ENCODE data around the gene FBXL13. TPM values are rescaled to one million over a fixed set of nuclear protein-coding genes. Genes with fewer than 3 reads are reported as not detected.
"Not testable (repeated sequence)": the region's sequence is repeated elsewhere in the genome, so short reads cannot be mapped to it uniquely, and the experiment has no call there.

The FBXL13 gene
- total and polyA plus RNA-seq, 8 donors: 2.2 to 5.7 (median 4.7) TPM

GRCh38 chr7:102979670-102980069, 94.9 kb downstream of the FBXL13 start:
- no peak for DNase-seq
- Histone ChIP-seq H3K9me3 (peaks cover 0 to 3% of the 10 kb centered on the region in 2 donors), H3K27me3 (no peaks in the 10 kb centered on the region), H3K27ac (no peak overlapping the region), H3K36me3 (no peaks in the 10 kb centered on the region), H3K4me1 (no peaks in the 10 kb centered on the region), H3K4me3 (no peak overlapping the region)
- TF ChIP-seq CTCF (IDR thresholded peaks at IDR 0.05): no peak
- ATAC-seq: no peak
- intact Hi-C loops (cut with DNase I): no loop called here

- peaks cover 0 to 3% of the 10 kb centered on the region in 2 donors for H3K9me3 ChIP-seq
- DNase-seq (peak in 2 of 4 donors; percentile 66 to 71), ATAC-seq (no peak)
- H3K4me3 ChIP-seq: no peak overlapping the region
- H3K36me3 ChIP-seq: no peaks in the 10 kb centered on the region
- intact Hi-C loops (cut with DNase I): no loop called here
- TF ChIP-seq CTCF (IDR thresholded peaks at IDR 0.05): no peak
- H3K27ac ChIP-seq: no peak overlapping the region
- H3K4me1 ChIP-seq: no peaks in the 10 kb centered on the region
- H3K27me3 ChIP-seq: no peaks in the 10 kb centered on the region
Measured at GRCh38 chr7:102978284-102978683, 96.3 kb downstream of the FBXL13 start.

- H3K27me3 ChIP-seq; H3K4me1 ChIP-seq; H3K9me3 ChIP-seq; H3K4me3 ChIP-seq; ATAC-seq; intact Hi-C loops (cut with DNase I); DNase-seq; H3K27ac ChIP-seq; H3K36me3 ChIP-seq: not testable (repeated sequence)
Measured at GRCh38 chr7:102977586-102977985, 97.0 kb downstream of the FBXL13 start.

GRCh38 chr7:102976493-102976892, 98.1 kb downstream of the FBXL13 start:
- DNase-seq (no peak), ATAC-seq (no peak)
- H3K27me3 ChIP-seq: no peaks in the 10 kb centered on the region
- H3K4me3 ChIP-seq: no peak overlapping the region
- H3K36me3 ChIP-seq: no peaks in the 10 kb centered on the region
- intact Hi-C loops (cut with DNase I): no loop called here
- H3K4me1 ChIP-seq: no peaks in the 10 kb centered on the region
- H3K27ac ChIP-seq: no peak overlapping the region
- no peak for TF ChIP-seq CTCF (IDR thresholded peaks at IDR 0.05)
- peaks cover 0 to 3% of the 10 kb centered on the region in 2 donors for H3K9me3 ChIP-seq

GRCh38 chr7:102975854-102976253, 98.7 kb downstream of the FBXL13 start:
- intact Hi-C loops (cut with DNase I): no loop called here
- Histone ChIP-seq H3K27me3 (no peaks in the 10 kb centered on the region), H3K4me1 (no peaks in the 10 kb centered on the region), H3K36me3 (no peaks in the 10 kb centered on the region), H3K4me3 (no peak overlapping the region), H3K9me3 (peaks cover 0 to 3% of the 10 kb centered on the region in 2 donors), H3K27ac (no peak overlapping the region)
- peak in 1 of 4 donors; percentile 50 for DNase-seq
- no peak for ATAC-seq
- TF ChIP-seq CTCF (IDR thresholded peaks at IDR 0.05): no peak
